ENCODE measurements around the gene NUS1.
"Not testable (repeated sequence)": the region's sequence is repeated elsewhere in the genome, so short reads cannot be mapped to it uniquely, and the experiment has no call there.

NUS1 gene

GRCh38 chr6:117674991-117675657, at the start of gene NUS1:
NUS1 (plus strand) TSS chr6:117675469; CDS start chr6:117675671, 202 bp downstream.
- peak; percentile 95 to 97 (median 97) for DNase-seq (ENCODE audit: low read depth in 4 of 4, low spot score in 1 of 4)

- DNase-seq (ENCODE audit: low read depth in 4 of 4, low spot score in 1 of 4) = no peak
Measured at GRCh38 chr6:117627533-117627932, 47.7 kb upstream of the NUS1 start.

GRCh38 chr6:117629119-117629660, 46.1 kb upstream of the NUS1 start:
- DNase-seq (ENCODE audit: low read depth in 4 of 4, low spot score in 1 of 4) = no peak

GRCh38 chr6:117637770-117638169, 37.5 kb upstream of the NUS1 start:
- DNase-seq (ENCODE audit: low read depth in 4 of 4, low spot score in 1 of 4) = no peak

GRCh38 chr6:117642976-117643375, 32.3 kb upstream of the NUS1 start:
- no peak for DNase-seq (ENCODE audit: low read depth in 4 of 4, low spot score in 1 of 4)

GRCh38 chr6:117651984-117652383, 23.3 kb upstream of the NUS1 start:
- DNase-seq (ENCODE audit: low read depth in 4 of 4, low spot score in 1 of 4) = not testable (repeated sequence)

GRCh38 chr6:117653949-117654348, 21.3 kb upstream of the NUS1 start:
- DNase-seq (ENCODE audit: low read depth in 4 of 4, low spot score in 1 of 4) = no peak

- DNase-seq (ENCODE audit: low read depth in 4 of 4, low spot score in 1 of 4) = no peak
Measured at GRCh38 chr6:117655380-117655779, 19.9 kb upstream of the NUS1 start.

- DNase-seq (ENCODE audit: low read depth in 4 of 4, low spot score in 1 of 4) = no peak
Measured at GRCh38 chr6:117666881-117667280, 8.4 kb upstream of the NUS1 start.

GRCh38 chr6:117668736-117669135, 6.5 kb upstream of the NUS1 start:
- DNase-seq (ENCODE audit: low read depth in 4 of 4, low spot score in 1 of 4) = no peak

- no peak for DNase-seq (ENCODE audit: low read depth in 4 of 4, low spot score in 1 of 4)
Measured at GRCh38 chr6:117674503-117674902, 766 bp upstream of the NUS1 start.

- DNase-seq (ENCODE audit: low read depth in 4 of 4, low spot score in 1 of 4) = not testable (repeated sequence)
Measured at GRCh38 chr6:117675658-117676301, 511 bp downstream of the NUS1 start.

GRCh38 chr6:117676577-117677218, 1.4 kb downstream of the NUS1 start:
- DNase-seq (ENCODE audit: low read depth in 4 of 4, low spot score in 1 of 4) = no peak

GRCh38 chr6:117677553-117678141, 2.4 kb downstream of the NUS1 start:
- DNase-seq (ENCODE audit: low read depth in 4 of 4, low spot score in 1 of 4) = no peak

GRCh38 chr6:117681162-117681741, 6.0 kb downstream of the NUS1 start:
- DNase-seq (ENCODE audit: low read depth in 4 of 4, low spot score in 1 of 4) = no peak

GRCh38 chr6:117684749-117685148, 9.5 kb downstream of the NUS1 start:
- DNase-seq (ENCODE audit: low read depth in 4 of 4, low spot score in 1 of 4) = no peak

- DNase-seq (ENCODE audit: low read depth in 4 of 4, low spot score in 1 of 4) = no peak
Measured at GRCh38 chr6:117685359-117685758, 10.1 kb downstream of the NUS1 start.

GRCh38 chr6:117687021-117687648, 11.9 kb downstream of the NUS1 start:
- no peak for DNase-seq (ENCODE audit: low read depth in 4 of 4, low spot score in 1 of 4)

- not testable (repeated sequence) for DNase-seq (ENCODE audit: low read depth in 4 of 4, low spot score in 1 of 4)
Measured at GRCh38 chr6:117689584-117689983, 14.3 kb downstream of the NUS1 start.

GRCh38 chr6:117706504-117706903, 31.2 kb downstream of the NUS1 start:
- no peak for DNase-seq (ENCODE audit: low read depth in 4 of 4, low spot score in 1 of 4)
